ENCODE measurements around the gene TPST1. TPM values are rescaled to one million over a fixed set of nuclear protein-coding genes. Genes with fewer than 3 reads are reported as not detected.

Gene TPST1
- total and polyA plus RNA-seq, 9 of the 15 experiments (the other 6 are each of a cell fraction or from before 2014, with no cell fraction given) = 0.15 to 2.2 (median 0.53) TPM

- TF ChIP-seq RREB1 (CRISPR knock-in tag; IDR thresholded peaks at IDR 0.05) = no peak
- no peak for TF ChIP-seq ZNF592 (IDR thresholded peaks at IDR 0.05)
- peak; percentile 41 for TF ChIP-seq MAFK (IDR thresholded peaks at IDR 0.05; ENCODE audit: low read length)
- no peak for TF ChIP-seq ZBTB49 (CRISPR knock-in tag; IDR thresholded peaks at IDR 0.05; ENCODE audit: borderline replicate concordance)
- no peak for TF ChIP-seq RB1 (IDR thresholded peaks at IDR 0.05; ENCODE audit: low read depth)
- no peak for TF ChIP-seq ZNF3 (CRISPR knock-in tag; IDR thresholded peaks at IDR 0.05)
- TF ChIP-seq LARP7 (IDR thresholded peaks at IDR 0.05) = no peak
- TF ChIP-seq SMAD2 (IDR thresholded peaks at IDR 0.05; ENCODE audit: low read depth, low read length) = no peak
- peak; percentile 86 for TF ChIP-seq ZNF316 (IDR thresholded peaks at IDR 0.05)
- TF ChIP-seq PURB (CRISPR knock-in tag; IDR thresholded peaks at IDR 0.05; ENCODE audit: low read depth) = no peak
- no peak for TF ChIP-seq USF2 (CRISPR knock-in tag; IDR thresholded peaks at IDR 0.05)
- TF ChIP-seq ZNF436 (CRISPR knock-in tag; IDR thresholded peaks at IDR 0.05) = no peak
- no peak for TF ChIP-seq CREB5 (CRISPR knock-in tag; IDR thresholded peaks at IDR 0.05)
- TF ChIP-seq SMAD1 (IDR thresholded peaks at IDR 0.05; ENCODE audit: low read depth, low read length, partially characterized antibody) = no peak
- peak; percentile 30; the same call in 1 of the 2 replicates for TF ChIP-seq BCOR (IDR thresholded peaks at IDR 0.05)
These were observed 6.3 kb downstream of the TPST1 start (continued) for GRCh38 chr7:66211429-66211828.

All from K562 (cell line).